HG03432 (cell line): ENCODE results near the gene CROCC.
A peak's percentile ranks its signal among the peaks of the same experiment; 100 is the strongest.
"Not testable (repeated sequence)": the region's sequence is repeated elsewhere in the genome, so short reads cannot be mapped to it uniquely, and the experiment has no call there.

Experiments
- ATAC-seq: cut with Tn5 transposase; IDR thresholded peaks from one replicate; pipeline ENCODE4 v1.9.1; 2021; ENCODE audit warnings: mild to moderate bottlenecking, moderate library complexity; ENCODE audit not compliant: unreplicated experiment

Gene CROCC

GRCh38 chr1:16931206-16931934, 9.6 kb downstream of the CROCC start:
- ATAC-seq: not testable (repeated sequence)

- ATAC-seq: not testable (repeated sequence)
These were observed 12.2 kb downstream of the CROCC start for GRCh38 chr1:16933945-16934344.

- ATAC-seq: not testable (repeated sequence)
These were observed 14.8 kb downstream of the CROCC start for GRCh38 chr1:16936580-16936979.

GRCh38 chr1:16938351-16939321, 16.9 kb downstream of the CROCC start:
- ATAC-seq: no peak

- not testable (repeated sequence) for ATAC-seq
These were observed 17.9 kb downstream of the CROCC start for GRCh38 chr1:16939386-16940180.

DNA sequence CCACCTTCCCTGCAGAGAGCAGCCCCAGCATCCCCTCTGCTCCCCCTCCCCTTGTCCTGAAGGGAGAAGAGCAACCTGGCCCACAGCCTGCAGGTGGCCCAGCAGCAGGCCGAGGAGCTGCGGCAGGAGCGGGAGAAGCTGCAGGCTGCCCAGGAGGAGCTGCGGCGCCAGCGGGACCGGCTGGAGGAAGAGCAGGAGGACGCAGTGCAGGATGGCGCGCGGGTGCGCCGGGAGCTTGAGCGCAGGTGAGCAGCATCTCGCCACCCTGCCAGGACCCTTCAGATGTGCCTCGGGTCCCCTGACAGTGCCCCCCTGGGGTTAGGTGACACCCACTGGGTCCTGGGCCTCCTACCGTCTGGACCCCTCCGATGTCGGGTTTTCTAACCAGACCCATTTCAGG, 22.3 kb downstream of the CROCC start:
- no peak for ATAC-seq

GRCh38 chr1:16945512-16945911, 23.8 kb downstream of the CROCC start:
- not testable (repeated sequence) for ATAC-seq

- not testable (repeated sequence) for ATAC-seq
These were observed 24.5 kb downstream of the CROCC start for GRCh38 chr1:16946185-16946584.

- no peak for ATAC-seq
These were observed 24.9 kb downstream of the CROCC start for GRCh38 chr1:16946646-16947045.

- not testable (repeated sequence) for ATAC-seq
These were observed 26.7 kb downstream of the CROCC start for GRCh38 chr1:16948282-16948891.

- ATAC-seq: not testable (repeated sequence)
These were observed 27.3 kb downstream of the CROCC start for GRCh38 chr1:16949026-16949425.

DNA sequence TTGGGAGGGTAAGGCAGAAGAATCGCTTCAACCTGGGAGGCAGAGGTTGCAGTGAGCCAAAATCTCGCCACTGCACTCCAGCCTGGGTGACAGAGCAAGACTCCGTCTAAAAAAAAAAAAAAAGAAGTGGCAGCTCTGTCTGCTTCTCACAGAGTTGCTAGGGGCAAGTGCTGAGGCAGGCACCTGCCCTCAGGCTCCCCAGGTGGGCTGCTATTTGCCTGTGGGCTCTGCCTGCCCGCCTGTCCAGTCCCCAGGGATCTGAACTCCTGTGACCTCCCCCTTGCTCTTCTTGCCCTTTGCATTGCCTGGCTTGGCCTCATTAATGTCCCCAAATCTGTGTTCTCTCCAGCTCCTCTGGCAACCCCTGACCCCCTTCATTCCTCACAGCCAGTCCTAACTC, 30.6 kb downstream of the CROCC start:
- not testable (repeated sequence) for ATAC-seq

- no peak for ATAC-seq
These were observed 32.8 kb downstream of the CROCC start for GRCh38 chr1:16954579-16954978.

DNA sequence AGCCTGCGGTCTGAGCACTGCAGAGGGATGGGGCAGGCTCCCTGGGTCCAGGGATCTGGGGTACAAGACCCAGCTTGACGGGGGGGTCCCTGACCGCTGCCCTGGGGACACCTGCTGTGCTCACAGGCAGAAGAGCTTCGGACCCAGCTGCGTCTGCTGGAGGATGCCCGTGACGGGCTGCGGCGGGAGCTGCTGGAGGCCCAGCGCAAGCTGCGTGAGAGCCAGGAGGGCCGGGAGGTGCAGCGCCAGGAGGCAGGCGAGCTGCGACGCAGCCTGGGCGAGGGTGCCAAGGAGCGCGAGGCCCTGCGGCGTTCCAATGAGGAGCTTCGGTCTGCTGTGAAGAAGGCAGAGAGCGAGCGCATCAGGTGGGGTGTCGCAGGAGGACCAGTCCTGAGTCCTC, 33.5 kb downstream of the CROCC start:
- no peak for ATAC-seq

DNA sequence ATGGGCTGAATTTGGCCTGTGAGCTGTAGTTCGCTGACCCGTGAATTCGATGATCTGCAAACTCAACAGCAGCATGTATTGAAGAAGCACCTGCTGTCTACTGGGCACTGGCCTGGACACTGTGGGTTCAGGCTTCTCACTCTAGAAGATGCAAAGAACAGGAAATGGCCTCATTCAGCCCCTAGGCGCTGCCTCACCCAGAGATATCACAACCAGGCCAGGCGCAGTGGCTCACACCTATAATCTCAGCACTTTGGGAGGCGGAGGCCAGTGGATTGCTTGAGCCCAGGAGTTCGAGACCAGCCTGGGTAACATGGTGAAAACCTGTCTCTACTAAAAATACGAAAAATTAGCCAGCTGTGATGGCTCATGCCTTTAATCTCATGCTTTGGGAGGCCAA, 35.0 kb downstream of the CROCC start:
- ATAC-seq: no peak

- no peak for ATAC-seq
These were observed 36.0 kb downstream of the CROCC start for GRCh38 chr1:16957731-16958130.

DNA sequence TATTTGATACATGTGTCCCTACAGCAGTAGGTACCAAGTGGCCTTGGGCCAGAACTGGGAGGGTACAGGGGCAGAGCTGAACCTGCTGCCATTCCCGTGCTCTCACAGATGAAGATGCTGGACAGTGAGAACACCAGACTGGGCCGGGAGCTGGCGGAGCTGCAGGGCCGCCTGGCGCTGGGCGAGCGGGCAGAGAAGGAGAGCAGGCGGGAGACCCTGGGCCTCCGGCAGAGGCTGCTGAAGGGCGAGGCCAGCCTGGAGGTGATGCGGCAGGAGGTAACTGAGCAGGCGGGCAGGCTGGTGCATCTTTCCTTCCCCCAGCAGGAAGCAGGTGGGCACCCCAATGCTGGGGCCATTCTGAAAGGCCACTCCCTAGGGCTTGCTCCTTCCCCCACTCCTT, 36.7 kb downstream of the CROCC start:
- no peak for ATAC-seq

DNA sequence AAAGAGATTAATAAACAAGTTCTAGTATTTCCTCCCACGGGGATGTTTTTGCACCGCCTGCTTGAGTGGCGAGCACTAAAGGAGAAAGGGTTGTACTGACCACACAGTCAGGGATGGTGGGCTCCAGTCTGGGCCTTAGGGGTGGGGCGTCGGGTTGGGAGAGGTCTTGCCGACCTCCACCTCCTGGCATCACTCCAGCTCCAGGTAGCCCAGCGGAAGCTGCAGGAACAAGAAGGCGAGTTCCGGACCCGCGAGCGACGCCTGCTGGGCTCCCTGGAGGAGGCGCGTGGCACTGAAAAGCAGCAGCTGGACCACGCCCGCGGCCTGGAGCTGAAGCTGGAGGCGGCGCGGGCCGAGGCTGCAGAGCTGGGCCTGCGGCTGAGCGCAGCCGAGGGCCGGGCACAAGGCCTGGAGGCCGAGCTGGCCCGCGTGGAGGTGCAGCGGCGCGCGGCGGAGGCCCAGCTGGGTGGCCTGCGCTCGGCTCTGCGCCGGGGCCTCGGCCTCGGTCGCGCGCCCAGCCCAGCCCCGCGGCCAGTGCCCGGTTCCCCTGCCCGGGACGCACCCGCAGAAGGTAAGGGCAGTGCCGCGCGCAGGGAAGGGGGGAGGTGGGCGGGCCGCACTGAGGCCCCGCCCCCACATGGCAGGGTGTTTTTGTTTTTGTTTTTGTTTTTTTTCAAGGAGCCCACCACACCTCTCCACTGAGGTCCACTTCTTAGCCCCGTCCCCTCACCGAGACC, 39.0 kb downstream of the CROCC start:
- ATAC-seq: peak; percentile 84

GRCh38 chr1:16961297-16962133, 39.8 kb downstream of the CROCC start:
- no peak for ATAC-seq
